Loucy (cell line): ENCODE measurements around the gene CCNG2.

Source experiments
- H2AFZ ChIP-seq: fragments of 200-600 bp; sonication (generic); 2 replicates; pipeline ENCODE4 v1.6.0; 2016; ENCODE audit warnings: antibody characterized with exemption, mild to moderate bottlenecking, low read length, moderate library complexity
- H3F3A ChIP-seq: fragments of 200-600 bp; 2 replicates; pipeline ENCODE4 v1.6.0; 2016; ENCODE audit warnings: antibody characterized with exemption, low read depth, mild to moderate bottlenecking
- H3K27me3 ChIP-seq: fragments of 200-600 bp; sonication (generic); 2 replicates; pipeline ENCODE4 v1.6.1; 2014; ENCODE audit warnings: low read length, mild to moderate bottlenecking; ENCODE audit not compliant: insufficient read depth, poor library complexity, severe bottlenecking
- H3K36me3 ChIP-seq: fragments of 200-600 bp; sonication (generic); 2 replicates; pipeline ENCODE4 v1.6.1; 2016; ENCODE audit warnings: low read length; ENCODE audit not compliant: insufficient read depth
- H3K4me1 ChIP-seq: fragments of 200-600 bp; sonication (generic); 2 replicates; pipeline ENCODE4 v1.5.1; 2014; ENCODE audit warnings: low read length, mild to moderate bottlenecking; ENCODE audit not compliant: insufficient read depth, poor library complexity, severe bottlenecking
- H3K4me2 ChIP-seq: fragments of 200-600 bp; sonication (generic); 2 replicates; pipeline ENCODE4 v1.6.0; 2014; ENCODE audit warnings: antibody characterized with exemption, low read length, low read depth, mild to moderate bottlenecking; ENCODE audit not compliant: poor library complexity, severe bottlenecking
- H3K4me3 ChIP-seq: fragments of 200-600 bp; sonication (generic); 2 replicates; pipeline ENCODE4 v1.5.1; 2014; ENCODE audit warnings: low read length, mild to moderate bottlenecking, mixed read lengths; ENCODE audit not compliant: poor library complexity, severe bottlenecking
- H3K79me2 ChIP-seq: fragments of 200-600 bp; sonication (generic); 2 replicates; pipeline ENCODE4 v1.6.1; 2014; ENCODE audit warnings: low read length; ENCODE audit not compliant: insufficient read depth
- H3K9ac ChIP-seq: fragments of 200-600 bp; sonication (generic); 2 replicates; pipeline ENCODE4 v1.6.0; 2014; ENCODE audit warnings: mild to moderate bottlenecking, low read depth, low read length, moderate library complexity; ENCODE audit not compliant: poor library complexity, severe bottlenecking
- H3K9me2 ChIP-seq: fragments of 200-600 bp; sonication (generic); replicated peaks from 2 replicates; pipeline ENCODE4 v1.6.1; 2016; ENCODE audit warnings: low read depth, low read length, mixed read lengths
- H3K9me3 ChIP-seq: fragments of 200-600 bp; sonication (generic); 2 replicates; pipeline ENCODE4 v1.6.1; 2014; ENCODE audit warnings: mild to moderate bottlenecking, antibody characterized with exemption, low read length, low read depth; ENCODE audit not compliant: insufficient read depth
- H4K20me1 ChIP-seq: fragments of 200-600 bp; sonication (generic); 2 replicates; pipeline ENCODE4 v1.6.0; 2014; ENCODE audit warnings: antibody characterized with exemption, low read length, mild to moderate bottlenecking; ENCODE audit not compliant: insufficient read depth, poor library complexity, severe bottlenecking
- EZH2phosphoT487 ChIP-seq: fragments of 200-600 bp; IDR thresholded peaks from 2 replicates; pipeline ENCODE4 v1.6.1; 2018; ENCODE audit warnings: antibody characterized with exemption, mild to moderate bottlenecking, moderate library complexity, borderline replicate concordance
- TF ChIP-seq, protein P1 (sequence below): fragments of 200-600 bp; sonication (generic); conservative IDR thresholded peaks from 2 replicates; pipeline ENCODE4 v1.5.1; 2014; ENCODE audit warnings: mild to moderate bottlenecking, antibody characterized with exemption, low read length

CCNG2 gene

DNA sequence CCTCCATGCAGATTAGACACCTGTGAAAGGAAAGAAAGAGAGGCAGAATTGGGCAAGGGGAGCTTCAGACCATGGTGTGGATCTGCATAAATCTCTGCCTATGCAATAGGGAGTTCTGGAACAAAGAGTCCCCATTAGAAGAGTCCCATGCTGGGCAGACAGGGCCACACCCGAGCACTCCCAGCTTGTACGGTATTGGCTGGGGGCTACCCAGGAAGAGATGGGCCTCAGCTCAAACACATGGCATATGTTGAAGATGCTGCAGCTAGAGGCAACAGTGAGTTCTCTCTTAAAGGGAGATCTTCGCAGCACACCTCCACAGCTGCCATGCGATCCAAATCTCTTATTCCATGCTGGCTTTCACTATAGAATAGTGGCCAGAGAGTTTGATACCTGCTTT is 24.7 kb downstream of the CCNG2 start:
- Histone ChIP-seq H3K4me1 (no peaks in the 10 kb centered on the region), H3K9me2 (no peaks in the 10 kb centered on the region), H3K36me3 (no peaks in the 10 kb centered on the region), H3K9me3 (no peaks in the 10 kb centered on the region), H2AFZ (no peak overlapping the region), H3K4me3 (no peak overlapping the region), H3K4me2 (no peak overlapping the region), H3F3A (no peaks in the 10 kb centered on the region), H3K79me2 (no peaks in the 10 kb centered on the region), H4K20me1 (no peaks in the 10 kb centered on the region), H3K9ac (no peak overlapping the region), H3K27me3 (no peaks in the 10 kb centered on the region)
- no peak for TF ChIP-seq EZH2phosphoT487
- TF ChIP-seq, protein P1, sequence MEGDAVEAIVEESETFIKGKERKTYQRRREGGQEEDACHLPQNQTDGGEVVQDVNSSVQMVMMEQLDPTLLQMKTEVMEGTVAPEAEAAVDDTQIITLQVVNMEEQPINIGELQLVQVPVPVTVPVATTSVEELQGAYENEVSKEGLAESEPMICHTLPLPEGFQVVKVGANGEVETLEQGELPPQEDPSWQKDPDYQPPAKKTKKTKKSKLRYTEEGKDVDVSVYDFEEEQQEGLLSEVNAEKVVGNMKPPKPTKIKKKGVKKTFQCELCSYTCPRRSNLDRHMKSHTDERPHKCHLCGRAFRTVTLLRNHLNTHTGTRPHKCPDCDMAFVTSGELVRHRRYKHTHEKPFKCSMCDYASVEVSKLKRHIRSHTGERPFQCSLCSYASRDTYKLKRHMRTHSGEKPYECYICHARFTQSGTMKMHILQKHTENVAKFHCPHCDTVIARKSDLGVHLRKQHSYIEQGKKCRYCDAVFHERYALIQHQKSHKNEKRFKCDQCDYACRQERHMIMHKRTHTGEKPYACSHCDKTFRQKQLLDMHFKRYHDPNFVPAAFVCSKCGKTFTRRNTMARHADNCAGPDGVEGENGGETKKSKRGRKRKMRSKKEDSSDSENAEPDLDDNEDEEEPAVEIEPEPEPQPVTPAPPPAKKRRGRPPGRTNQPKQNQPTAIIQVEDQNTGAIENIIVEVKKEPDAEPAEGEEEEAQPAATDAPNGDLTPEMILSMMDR: no peak

DNA sequence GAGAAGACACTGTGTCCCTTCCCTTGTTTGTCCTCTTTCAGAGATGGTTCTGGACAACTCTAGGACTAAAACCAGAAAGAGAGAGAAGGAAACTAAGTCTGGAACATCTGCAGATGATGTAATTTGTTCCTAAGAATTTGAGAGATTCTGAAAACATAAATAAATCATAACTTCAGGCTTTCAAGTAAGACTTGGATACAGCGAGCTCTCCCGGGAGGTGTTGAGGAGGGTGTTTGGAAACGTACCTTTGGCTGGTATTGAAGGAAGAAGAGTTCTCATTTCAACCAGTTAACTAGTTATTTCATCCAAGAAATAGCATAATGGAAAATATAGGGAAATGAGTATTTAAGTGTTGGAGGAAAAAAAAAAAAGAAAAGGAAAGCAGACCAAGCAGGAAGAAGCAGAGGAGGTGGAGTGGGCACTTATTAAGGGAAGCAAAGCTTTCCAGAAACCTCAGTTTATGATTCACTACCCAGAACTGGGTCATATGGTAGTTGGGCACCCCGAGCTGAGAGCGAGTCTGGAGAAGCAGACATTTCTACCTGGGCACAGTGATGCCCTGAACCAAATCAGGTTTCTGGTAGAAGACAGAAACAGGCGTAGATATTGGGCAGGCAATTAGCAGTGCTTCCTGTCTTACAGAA is 26.9 kb downstream of the CCNG2 start:
- TF ChIP-seq EZH2phosphoT487: no peak
- TF ChIP-seq, protein P1: no peak
- no peaks in the 10 kb centered on the region for H3K27me3 ChIP-seq
- H3K9ac ChIP-seq: no peak overlapping the region
- no peak overlapping the region for H3K4me3 ChIP-seq
- no peaks in the 10 kb centered on the region for H3K79me2 ChIP-seq
- peaks cover 10% of the 10 kb centered on the region for H3K4me1 ChIP-seq
- H2AFZ ChIP-seq: no peak overlapping the region
- no peaks in the 10 kb centered on the region for H3K9me2 ChIP-seq
- no peaks in the 10 kb centered on the region for H3F3A ChIP-seq
- no peaks in the 10 kb centered on the region for H3K9me3 ChIP-seq
- no peak overlapping the region for H3K4me2 ChIP-seq
- no peaks in the 10 kb centered on the region for H4K20me1 ChIP-seq
- H3K36me3 ChIP-seq: no peaks in the 10 kb centered on the region

DNA sequence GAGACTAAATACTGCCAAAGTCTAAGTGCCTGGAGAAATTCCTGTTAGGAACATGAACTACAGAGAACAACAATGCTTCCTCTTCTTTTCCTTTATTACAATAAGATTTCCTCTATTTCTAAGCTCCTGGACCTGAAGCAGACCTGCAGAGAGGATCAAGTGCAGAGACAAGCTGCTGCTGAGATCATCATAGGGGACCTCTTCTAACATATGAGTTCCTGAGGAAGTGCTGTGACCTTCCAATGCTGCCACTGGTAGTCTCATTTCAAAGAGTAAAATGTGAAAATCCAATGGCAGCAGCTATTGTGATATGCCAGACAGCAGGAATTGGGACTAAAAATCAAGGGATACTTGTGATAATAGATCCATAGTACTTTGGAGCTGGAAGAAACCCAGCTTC is 28.0 kb downstream of the CCNG2 start:
- H3K9me3 ChIP-seq: no peaks in the 10 kb centered on the region
- no peaks in the 10 kb centered on the region for H3F3A ChIP-seq
- H3K9ac ChIP-seq: no peak overlapping the region
- no peak overlapping the region for H3K4me3 ChIP-seq
- TF ChIP-seq, protein P1: no peak
- no peak for TF ChIP-seq EZH2phosphoT487
- no peaks in the 10 kb centered on the region for H3K27me3 ChIP-seq
- no peaks in the 10 kb centered on the region for H4K20me1 ChIP-seq
- H3K9me2 ChIP-seq: no peaks in the 10 kb centered on the region
- H3K79me2 ChIP-seq: no peaks in the 10 kb centered on the region
- no peak overlapping the region for H2AFZ ChIP-seq
- peaks cover 10% of the 10 kb centered on the region for H3K4me1 ChIP-seq
- H3K36me3 ChIP-seq: no peaks in the 10 kb centered on the region
- no peak overlapping the region for H3K4me2 ChIP-seq
